Upper lobe of left lung (tissue), 6 donors: ENCODE results near the gene BCAS3. TPM values are rescaled to one million over a fixed set of nuclear protein-coding genes. Genes with fewer than 3 reads are reported as not detected.

Experiments
- ATAC-seq, 2 donors: fragments of 200-7000 bp; cut with Tn5 transposase; one replicate each; pipeline ENCODE4 v1.9.1; 2022; ENCODE audit warnings: mild to moderate bottlenecking in 2 of 2, moderate library complexity in 2 of 2; ENCODE audit not compliant: low FRiP score in 2 of 2
- DNase-seq, 2 donors: peaks; one replicate each; pipeline ENCODE4 v3.0.0-alpha.2; 2019 to 2020
- H3K27ac ChIP-seq, 4 donors: fragments of 200-600 bp; sonication (generic); one replicate each; pipeline ENCODE4 v1.5.1; 2016 to 2019
- H3K27me3 ChIP-seq, 4 donors: fragments of 200-600 bp; sonication (generic); one replicate each; pipeline ENCODE4 v1.5.1; 2017 to 2019
- H3K36me3 ChIP-seq, 4 donors: fragments of 200-600 bp; sonication (generic); one replicate each; pipeline ENCODE4 v1.5.1; 2016 to 2019
- H3K4me1 ChIP-seq, 4 donors: fragments of 200-600 bp; sonication (generic); one replicate each; pipeline ENCODE4 v1.5.1; 2018 to 2019
- H3K4me3 ChIP-seq, 4 donors: fragments of 200-600 bp; sonication (generic); one replicate each; pipeline ENCODE4 v1.5.1; 2017 to 2019; ENCODE audit warnings: mild to moderate bottlenecking in 2 of 4, moderate library complexity in 1 of 4
- H3K9me3 ChIP-seq, 4 donors: fragments of 200-600 bp; sonication (generic); one replicate each; pipeline ENCODE4 v1.5.1; 2018 to 2019
- CTCF ChIP-seq, 6 experiments: fragments of 450-650 bp in 4 of 6; fragments of 200-600 bp in 2 of 6; sonication (generic) in 2 of 6; IDR thresholded peaks; one replicate each; pipeline ENCODE4 v1.5.1; 2016 to 2019; ENCODE audit warnings: antibody characterized with exemption in 6 of 6
- EP300 ChIP-seq, 4 donors: sonication (generic); formaldehyde crosslinking; IDR thresholded peaks; one replicate each; pipeline ENCODE4 v1.5.1; 2017; ENCODE audit warnings: antibody characterized with exemption in 4 of 4, control low read depth in 2 of 4
- POLR2A ChIP-seq, 4 donors: fragments of 450-650 bp; IDR thresholded peaks; one replicate each; pipeline ENCODE4 v1.5.1; 2016 to 2017; ENCODE audit warnings: antibody characterized with exemption in 4 of 4, mild to moderate bottlenecking in 2 of 4
- POLR2AphosphoS5 ChIP-seq, 2 donors: sonication (generic); formaldehyde crosslinking; IDR thresholded peaks; one replicate each; pipeline ENCODE4 v1.5.1; 2017; ENCODE audit warnings: antibody characterized with exemption in 2 of 2
- WGBS, 2 donors: methylation state at CpG; one replicate each; pipeline ENCODE4 v1.1.5; 2017 to 2018; 5-methylcytosine and 5-hydroxymethylcytosine counted together
- total RNA-seq, 6 donors: library from RNA; depleted of rRNA in 4 of 6; stranded (reverse); fragments of >200 nt in 4 of 6; gene quantifications; one replicate each; pipeline versions ENCODE4 v1.1.0 to v1.2.1, GENCODE V29; 2016 to 2021
- donor health status: DM: no; HTN: no; CAD: no; lungs with moderate emphysema.
- donor health status: DM: no; HTN: yes; CAD: no; lungs with severe emphysema.

Gene BCAS3
- total RNA-seq, 6 donors from 2014 or later, result 20.1 to 111 (median 37.0) TPM

GRCh38 chr17:61391595-61392291 lies 714.1 kb downstream of the BCAS3 start:
- WGBS, 2 donors, result 84 to 89% methylated on average over 14 to 19 of the region's 19 CpGs
- Histone ChIP-seq H3K36me3 (peaks cover 0 to 4% (median 0%) of the 10 kb centered on the region in 4 donors), H3K4me1 (peaks cover 14 to 21% (median 20%) of the 10 kb centered on the region in 4 donors), H3K27me3 (peaks cover 0 to 12% (median 7%) of the 10 kb centered on the region in 4 donors), H3K27ac (peak overlapping the region; percentile 5 to 93 (median 25)), H3K9me3 (no peaks in the 10 kb centered on the region), H3K4me3 (no peak overlapping the region)
- DNase-seq, result no peak
- ATAC-seq, result no peak
- no peak for TF ChIP-seq EP300 (IDR thresholded peaks at IDR 0.05)
- TF ChIP-seq POLR2A (IDR thresholded peaks at IDR 0.05), result no peak
- no peak for TF ChIP-seq POLR2AphosphoS5 (IDR thresholded peaks at IDR 0.05)
- TF ChIP-seq CTCF (IDR thresholded peaks at IDR 0.05), result no peak

GRCh38 chr17:61392679-61393078 lies 715.0 kb downstream of the BCAS3 start:
- H3K9me3 ChIP-seq, result no peaks in the 10 kb centered on the region
- H3K36me3 ChIP-seq, result peaks cover 0 to 4% (median 0%) of the 10 kb centered on the region in 4 donors
- H3K4me3 ChIP-seq, result no peak overlapping the region
- H3K27me3 ChIP-seq, result peaks cover 0 to 21% (median 16%) of the 10 kb centered on the region in 4 donors
- H3K4me1 ChIP-seq, result peaks cover 22 to 30% (median 27%) of the 10 kb centered on the region in 4 donors
- peak overlapping the region in 1 of 4 donors; percentile 93 for H3K27ac ChIP-seq
- no peak for ATAC-seq
- 83 to 93% methylated on average over 3 of the region's 3 CpGs for WGBS, 2 donors
- no peak for TF ChIP-seq POLR2AphosphoS5 (IDR thresholded peaks at IDR 0.05)
- no peak for TF ChIP-seq CTCF (IDR thresholded peaks at IDR 0.05)
- TF ChIP-seq EP300 (IDR thresholded peaks at IDR 0.05), result no peak
- TF ChIP-seq POLR2A (IDR thresholded peaks at IDR 0.05), result no peak
- DNase-seq, result no peak

GRCh38 chr17:61393550-61393903 lies 715.9 kb downstream of the BCAS3 start:
- H3K27ac ChIP-seq, result peak overlapping the region; percentile 90 to 97 (median 92)
- 72 to 100% methylated on average over 1 to 3 of the region's 3 CpGs for WGBS, 2 donors

GRCh38 chr17:61393904-61394629 lies 716.4 kb downstream of the BCAS3 start:
- H3K36me3 ChIP-seq, result peaks cover 0 to 4% (median 0%) of the 10 kb centered on the region in 4 donors
- no peak overlapping the region for H3K4me3 ChIP-seq
- no peak for DNase-seq
- TF ChIP-seq CTCF (IDR thresholded peaks at IDR 0.05), result no peak
- TF ChIP-seq POLR2A (IDR thresholded peaks at IDR 0.05), result no peak
- TF ChIP-seq POLR2AphosphoS5 (IDR thresholded peaks at IDR 0.05), result no peak
- peaks cover 0 to 33% (median 26%) of the 10 kb centered on the region in 4 donors for H3K27me3 ChIP-seq
- H3K4me1 ChIP-seq, result peaks cover 31 to 44% (median 35%) of the 10 kb centered on the region in 4 donors
- H3K9me3 ChIP-seq, result no peaks in the 10 kb centered on the region
- no peak for ATAC-seq
- peak overlapping the region; percentile 90 to 97 (median 92) for H3K27ac ChIP-seq
- 75 to 80% methylated on average over 6 of the region's 7 CpGs for WGBS, 2 donors

More at GRCh38 chr17:61393550-61393903, 715.9 kb downstream of the BCAS3 start:
- H3K4me3 ChIP-seq, result no peak overlapping the region
- H3K36me3 ChIP-seq, result peaks cover 0 to 4% (median 0%) of the 10 kb centered on the region in 4 donors
- no peak for DNase-seq
- H3K4me1 ChIP-seq, result peaks cover 28 to 38% (median 29%) of the 10 kb centered on the region in 4 donors
- no peak for ATAC-seq
- TF ChIP-seq EP300 (IDR thresholded peaks at IDR 0.05), result no peak
- TF ChIP-seq POLR2A (IDR thresholded peaks at IDR 0.05), result no peak
- no peak for TF ChIP-seq CTCF (IDR thresholded peaks at IDR 0.05)
- TF ChIP-seq POLR2AphosphoS5 (IDR thresholded peaks at IDR 0.05), result no peak
- no peaks in the 10 kb centered on the region for H3K9me3 ChIP-seq
- H3K27me3 ChIP-seq, result peaks cover 0 to 27% (median 23%) of the 10 kb centered on the region in 4 donors
